GM12878 (cell line): Measurements from ENCODE around the gene IL32. TPM values are rescaled to one million over a fixed set of nuclear protein-coding genes. Genes with fewer than 3 reads are reported as not detected.
"Not testable (repeated sequence)": the region's sequence is repeated elsewhere in the genome, so short reads cannot be mapped to it uniquely, and the experiment has no call there.

ENCODE experiments used
- ATAC-seq: fragments of 200-7000 bp; cut with Tn5 transposase; 3 replicates; pipeline ENCODE4 v1.9.1; 2020; ENCODE audit warnings: mild to moderate bottlenecking, moderate library complexity
- BruUV-seq: library from RNA; stranded (reverse); fragments of 400-500 nt; replicated peaks from 2 replicates; lab custom pipeline; 2021; lab: Mats Ljungman, UMichigan
- CTCF ChIA-PET: fragments of 300-600 bp; sonication (Branson Sonifier 250); formaldehyde crosslinking; extraction: SDS; loops from one replicate; lab custom pipeline; 2021; ENCODE audit warnings: inconsistent platforms; lab: Yijun Ruan, JAX
- POLR2A ChIA-PET: fragments of 350-600 bp; formaldehyde crosslinking; extraction: SDS; loops from one replicate; lab custom pipeline; 2021; ENCODE audit warnings: inconsistent platforms; lab: Charles Lee
- RAD21 ChIA-PET: fragments of 300-600 bp; sonication (Branson Sonifier 250); formaldehyde crosslinking; loops from one replicate; lab custom pipeline; 2023; ENCODE audit warnings: antibody characterized with exemption; ENCODE audit not compliant: unreplicated experiment; lab: Charles Lee
- SMC1A ChIA-PET: fragments of 300-600 bp; sonication (Branson Sonifier 250); formaldehyde crosslinking; loops from one replicate; lab custom pipeline; 2023; ENCODE audit not compliant: unreplicated experiment, uncharacterized antibody; lab: Charles Lee
- DNase-seq: peaks from one replicate; pipeline ENCODE4 v3.0.0-alpha.2; 2011; ENCODE audit warnings: low read depth, low spot score
- FAIRE-seq: peaks from 3 replicates; lab custom pipeline; 2011; peaks lifted over from hg19 to GRCh38; lab: Jason Lieb, UNC
- H2AFZ ChIP-seq: 2 replicates; pipeline ENCODE4 v1.6.0; 2011; ENCODE audit warnings: low read depth, low read length, control low read depth; ENCODE audit not compliant: control insufficient read depth
- H3K27ac ChIP-seq: 2 replicates; pipeline ENCODE4 v1.5.1; 2011; ENCODE audit warnings: control low read depth; ENCODE audit not compliant: control insufficient read depth, insufficient read depth
- H3K27me3 ChIP-seq, 2 experiments: replicated peaks in 1 of 2; 2 replicates each; pipeline versions ENCODE4 v1.6.0 to v1.6.1; 2011; ENCODE audit warnings: low read length in 1 of 2; ENCODE audit not compliant: control insufficient read depth in 2 of 2, insufficient read depth in 2 of 2
- H3K36me3 ChIP-seq, 2 experiments: 2 replicates each; pipeline ENCODE4 v1.5.1; 2011; ENCODE audit warnings: low read length in 1 of 2; ENCODE audit not compliant: control insufficient read depth in 2 of 2, insufficient read depth in 2 of 2
- H3K4me1 ChIP-seq: 2 replicates; pipeline ENCODE4 v1.6.1; 2011; ENCODE audit warnings: mild to moderate bottlenecking, low read length, moderate library complexity, mixed read lengths; ENCODE audit not compliant: control insufficient read depth, insufficient read depth
- H3K4me2 ChIP-seq: 2 replicates; pipeline ENCODE4 v1.6.0; 2011; ENCODE audit warnings: control low read depth; ENCODE audit not compliant: control insufficient read depth, insufficient read depth
- H3K4me3 ChIP-seq: fragments of 200-600 bp; sonication (generic); 2 replicates; pipeline ENCODE4 v1.5.1; 2016
- H3K79me2 ChIP-seq: 2 replicates; pipeline ENCODE4 v1.6.0; 2011; ENCODE audit warnings: low read length; ENCODE audit not compliant: control insufficient read depth, insufficient read depth
- H3K9ac ChIP-seq: 2 replicates; pipeline ENCODE4 v1.8.0; 2011; ENCODE audit warnings: low read length, control low read depth, mixed read lengths; ENCODE audit not compliant: control insufficient read depth, insufficient read depth
- H3K9me3 ChIP-seq: replicated peaks from 3 replicates; pipeline ENCODE4 v1.5.1; 2011; ENCODE audit warnings: mild to moderate bottlenecking, low read length; ENCODE audit not compliant: control insufficient read depth, insufficient read depth
- H4K20me1 ChIP-seq: 2 replicates; pipeline ENCODE4 v1.6.0; 2011; ENCODE audit not compliant: control insufficient read depth, insufficient read depth
- CREB1 ChIP-seq: IDR thresholded peaks from 2 replicates; pipeline ENCODE4 v1.6.1; 2012; ENCODE audit warnings: low read depth, mild to moderate bottlenecking, inconsistent platforms
- CREM ChIP-seq: IDR thresholded peaks from 2 replicates; pipeline ENCODE4 v1.6.1; 2014; ENCODE audit warnings: antibody characterized with exemption, low read depth
- GABPA ChIP-seq: IDR thresholded peaks from 2 replicates; pipeline ENCODE4 v1.6.1; 2014; ENCODE audit warnings: antibody characterized with exemption, low read depth, mild to moderate bottlenecking, inconsistent platforms
- RUNX3 ChIP-seq: IDR thresholded peaks from 2 replicates; pipeline ENCODE4 v1.6.1; 2012; ENCODE audit warnings: low read length, inconsistent platforms
- STAT1 ChIP-seq: fragments of 450-650 bp; conservative IDR thresholded peaks from 2 replicates; pipeline ENCODE4 v1.6.1; 2014; ENCODE audit warnings: antibody characterized with exemption, mild to moderate bottlenecking
- WGBS: methylation state at CpG from one replicate; pipeline ENCODE4 v1.1.6; 2016; ENCODE audit warnings: low lambda C conversion rate; ENCODE audit not compliant: insufficient replicate concordance, insufficient coverage; ENCODE audit errors: missing lambda C conversion rate; 5-methylcytosine and 5-hydroxymethylcytosine counted together
- in situ Hi-C: fragments of 300-500 bp; cut with MboI; formaldehyde crosslinking; loops from 9 replicates; pipeline ENCODE4 v1.14.3; 2018; ENCODE audit warnings: mixed read lengths
- intact Hi-C: fragments of 100-400 bp; cut with micrococcal nuclease; formaldehyde crosslinking; loops from one replicate; pipeline ENCODE4 v1.14.2; 2022; ENCODE audit not compliant: unreplicated experiment
- polyA plus RNA-seq, 11 experiments: library from polyadenylated mRNA; depleted of rRNA in 4 of 11; unstranded in 6 of 11; stranded (reverse) in 5 of 11; fragments of >200 nt; fragmentation: Nextera tagmentation in 4 of 11; fragmentation: Illumina TruSeq in 1 of 11; extraction: Ambion mirVana in 4 of 11; extraction: Trizol in 1 of 11; gene quantifications; 1 replicate in 1 of 11; 2 replicates in 10 of 11; pipeline versions ENCODE4 v1.2.1 to v1.2.3, GENCODE V29; 2011 to 2016; ENCODE audit warnings: inconsistent platforms in 2 of 11, missing spikeins in 2 of 11, low read depth in 1 of 11
- total RNA-seq, 4 experiments: library from RNA; depleted of rRNA in 3 of 4; stranded (reverse); fragments of >200 nt in 3 of 4; fragmentation: Illumina TruSeq in 1 of 4; extraction: Trizol in 1 of 4; gene quantifications; 2 replicates each; pipeline versions ENCODE4 v1.2.1 to v1.2.3, GENCODE V29; 2013 to 2021
- TF ChIP-seq, protein P1 (sequence below): fragments of 450-650 bp; IDR thresholded peaks from 2 replicates; pipeline ENCODE4 v1.6.1; 2017; ENCODE audit warnings: low read depth, mild to moderate bottlenecking, moderate library complexity

The IL32 gene
- total and polyA plus RNA-seq, 10 of the 15 experiments (the other 5 are each of a cell fraction or from before 2014, with no cell fraction given) = 27.0 to 122 (median 55.8) TPM

DNA sequence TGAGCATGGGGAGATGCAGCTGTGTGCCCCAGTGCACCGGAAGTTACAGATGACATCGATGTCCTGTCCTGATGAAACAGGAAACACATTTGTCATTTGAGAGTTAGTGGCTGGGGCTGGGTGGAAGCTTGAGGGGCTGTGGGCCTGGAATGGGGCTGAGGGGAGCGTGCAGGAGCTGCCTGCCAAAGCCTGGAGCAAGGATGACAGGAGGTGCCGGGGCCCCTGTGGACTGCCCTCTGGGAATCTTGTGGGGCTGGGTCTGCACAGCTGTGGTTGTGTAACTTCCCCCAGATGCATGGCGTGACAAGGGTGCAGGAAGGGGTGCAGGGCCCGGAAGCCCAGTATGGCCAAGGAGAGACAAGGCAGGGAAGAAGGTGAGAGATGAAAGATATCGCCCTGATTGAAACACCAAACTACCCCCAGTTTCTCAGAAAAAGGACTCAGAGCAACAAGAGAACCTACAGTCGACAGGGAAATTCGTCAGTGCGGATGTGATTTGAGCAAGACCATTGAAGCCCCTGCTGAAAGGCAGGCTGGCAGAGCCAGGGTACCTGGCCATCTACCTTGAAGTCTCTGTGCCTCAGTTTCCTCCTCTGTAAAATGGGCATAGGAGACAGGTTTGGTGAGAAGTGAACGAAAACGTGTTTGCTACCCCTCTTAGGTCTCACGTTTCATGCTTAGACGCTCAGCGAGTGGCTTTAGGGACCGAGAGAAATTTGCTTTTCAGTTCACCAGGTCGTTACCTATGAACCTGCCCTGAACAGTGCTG lies 10.3 kb upstream of the IL32 start:
- no peaks in the 10 kb centered on the region for H3K36me3 ChIP-seq
- ChIA-PET SMC1A (interaction anchor here (1.7 kb wide), 1 partner anchor 23 kb away, joined by 5 read pairs; no protein-coding TSS in a partner anchor), POLR2A (no interaction called here)
- intact Hi-C loops (no loop called here), in situ Hi-C loops (no loop called here)
- no peaks in the 10 kb centered on the region for H3K27me3 ChIP-seq
- 0 out of 2 replicates have a peak overlapping the region, but pooled peaks have one; percentile 9 for H3K4me2 ChIP-seq
- H4K20me1 ChIP-seq = no peaks in the 10 kb centered on the region
- H3K9me3 ChIP-seq = no peaks in the 10 kb centered on the region
- no TSS peak for BruUV-seq
- no peak for DNase-seq
- peaks cover 16% of the 10 kb centered on the region for H3K4me1 ChIP-seq
- no peak overlapping the region for H3K4me3 ChIP-seq
- TF ChIP-seq STAT1 (no peak), CREB1 (peak; percentile 82), CREM (peak; percentile 42; the same call in 1 of the 2 replicates), RUNX3 (no peak), GABPA (peak; percentile 71; the same call in 1 of the 2 replicates)
- TF ChIP-seq, protein P1, sequence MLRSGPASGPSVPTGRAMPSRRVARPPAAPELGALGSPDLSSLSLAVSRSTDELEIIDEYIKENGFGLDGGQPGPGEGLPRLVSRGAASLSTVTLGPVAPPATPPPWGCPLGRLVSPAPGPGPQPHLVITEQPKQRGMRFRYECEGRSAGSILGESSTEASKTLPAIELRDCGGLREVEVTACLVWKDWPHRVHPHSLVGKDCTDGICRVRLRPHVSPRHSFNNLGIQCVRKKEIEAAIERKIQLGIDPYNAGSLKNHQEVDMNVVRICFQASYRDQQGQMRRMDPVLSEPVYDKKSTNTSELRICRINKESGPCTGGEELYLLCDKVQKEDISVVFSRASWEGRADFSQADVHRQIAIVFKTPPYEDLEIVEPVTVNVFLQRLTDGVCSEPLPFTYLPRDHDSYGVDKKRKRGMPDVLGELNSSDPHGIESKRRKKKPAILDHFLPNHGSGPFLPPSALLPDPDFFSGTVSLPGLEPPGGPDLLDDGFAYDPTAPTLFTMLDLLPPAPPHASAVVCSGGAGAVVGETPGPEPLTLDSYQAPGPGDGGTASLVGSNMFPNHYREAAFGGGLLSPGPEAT = no peak
- TF ChIP-seq, all 136 proteins: peak for 3
- 48% methylated on average over 17 of the region's 17 CpGs for WGBS
- no peak overlapping the region for H3K9ac ChIP-seq
- CTCF ChIA-PET = interaction anchor here (1.1 to 1.7 kb wide), 2 partner anchors 23 to 51 kb away, joined by 4 read pairs; no protein-coding TSS in a partner anchor
- FAIRE-seq = no peak
- no peaks in the 10 kb centered on the region for H3K79me2 ChIP-seq
- H2AFZ ChIP-seq = no peak overlapping the region
- no peak for ATAC-seq
- no peak overlapping the region for H3K27ac ChIP-seq
- RAD21 ChIA-PET = no interaction called here

DNA sequence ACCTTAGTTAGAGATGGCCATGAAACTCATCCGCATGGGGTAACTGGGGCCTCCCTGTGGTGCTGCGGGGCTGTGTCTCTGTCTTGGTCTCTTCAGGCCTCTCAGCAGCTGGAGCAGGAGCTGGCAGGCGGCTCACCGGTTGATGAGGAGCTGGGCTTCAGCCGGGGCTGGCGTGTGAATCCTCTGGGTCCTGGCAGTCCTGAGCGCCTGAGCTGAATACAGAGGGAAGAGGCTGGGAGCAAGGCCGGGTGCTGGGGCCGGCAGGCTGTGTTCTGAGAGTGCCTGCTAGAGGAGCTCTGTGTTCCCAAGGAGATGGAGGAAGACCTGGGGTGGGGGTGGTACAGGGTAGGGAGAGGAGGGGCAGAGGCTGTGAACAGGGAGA lies 9.7 kb upstream of the IL32 start:
- H2AFZ ChIP-seq, H3K27me3 ChIP-seq, intact Hi-C loops, H3K79me2 ChIP-seq, H3K36me3 ChIP-seq, H3K27ac ChIP-seq, DNase-seq, ATAC-seq, H3K9ac ChIP-seq, POLR2A ChIA-PET, BruUV-seq, FAIRE-seq, H4K20me1 ChIP-seq, in situ Hi-C loops, H3K9me3 ChIP-seq, H3K4me3 ChIP-seq: not testable (repeated sequence)
- Histone ChIP-seq H3K4me1 (peaks cover 16% of the 10 kb centered on the region), H3K4me2 (0 out of 2 replicates have a peak overlapping the region, but pooled peaks have one; percentile 9)
- 90% methylated on average over 9 of the region's 9 CpGs for WGBS
- SMC1A ChIA-PET = interaction anchor here (1.7 kb wide), 1 partner anchor 23 kb away, joined by 5 read pairs; no protein-coding TSS in a partner anchor
- CTCF ChIA-PET = interaction anchor here (1.7 kb wide), 2 partner anchors 24 to 52 kb away, joined by 4 to 5 read pairs; no protein-coding TSS in a partner anchor
- RAD21 ChIA-PET = interaction anchor here (1.0 kb wide), 1 partner anchor 74 kb away, joined by 3 read pairs; no protein-coding TSS in a partner anchor
